Activated CD4-positive, alpha-beta T cell treated with anti-CD3 and anti-CD28 coated beads, Interleukin-2, Interleukin-4, amounts not matched to agents 100 ng/mL and 50 ng/mL, durations not matched to agents 16 hours and 8 hours (primary cell): ENCODE measurements around the gene ZGPAT.
A peak's percentile ranks its signal among the peaks of the same experiment; 100 is the strongest.
"Not testable (repeated sequence)": the region's sequence is repeated elsewhere in the genome, so short reads cannot be mapped to it uniquely, and the experiment has no call there.

Experiments
- DNase-seq: peaks from one replicate; pipeline ENCODE4 v3.0.0-alpha.2; 2020; ENCODE audit warnings: low spot score

The ZGPAT gene, protein sequence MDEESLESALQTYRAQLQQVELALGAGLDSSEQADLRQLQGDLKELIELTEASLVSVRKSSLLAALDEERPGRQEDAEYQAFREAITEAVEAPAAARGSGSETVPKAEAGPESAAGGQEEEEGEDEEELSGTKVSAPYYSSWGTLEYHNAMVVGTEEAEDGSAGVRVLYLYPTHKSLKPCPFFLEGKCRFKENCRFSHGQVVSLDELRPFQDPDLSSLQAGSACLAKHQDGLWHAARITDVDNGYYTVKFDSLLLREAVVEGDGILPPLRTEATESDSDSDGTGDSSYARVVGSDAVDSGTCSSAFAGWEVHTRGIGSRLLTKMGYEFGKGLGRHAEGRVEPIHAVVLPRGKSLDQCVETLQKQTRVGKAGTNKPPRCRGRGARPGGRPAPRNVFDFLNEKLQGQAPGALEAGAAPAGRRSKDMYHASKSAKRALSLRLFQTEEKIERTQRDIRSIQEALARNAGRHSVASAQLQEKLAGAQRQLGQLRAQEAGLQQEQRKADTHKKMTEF

DNA sequence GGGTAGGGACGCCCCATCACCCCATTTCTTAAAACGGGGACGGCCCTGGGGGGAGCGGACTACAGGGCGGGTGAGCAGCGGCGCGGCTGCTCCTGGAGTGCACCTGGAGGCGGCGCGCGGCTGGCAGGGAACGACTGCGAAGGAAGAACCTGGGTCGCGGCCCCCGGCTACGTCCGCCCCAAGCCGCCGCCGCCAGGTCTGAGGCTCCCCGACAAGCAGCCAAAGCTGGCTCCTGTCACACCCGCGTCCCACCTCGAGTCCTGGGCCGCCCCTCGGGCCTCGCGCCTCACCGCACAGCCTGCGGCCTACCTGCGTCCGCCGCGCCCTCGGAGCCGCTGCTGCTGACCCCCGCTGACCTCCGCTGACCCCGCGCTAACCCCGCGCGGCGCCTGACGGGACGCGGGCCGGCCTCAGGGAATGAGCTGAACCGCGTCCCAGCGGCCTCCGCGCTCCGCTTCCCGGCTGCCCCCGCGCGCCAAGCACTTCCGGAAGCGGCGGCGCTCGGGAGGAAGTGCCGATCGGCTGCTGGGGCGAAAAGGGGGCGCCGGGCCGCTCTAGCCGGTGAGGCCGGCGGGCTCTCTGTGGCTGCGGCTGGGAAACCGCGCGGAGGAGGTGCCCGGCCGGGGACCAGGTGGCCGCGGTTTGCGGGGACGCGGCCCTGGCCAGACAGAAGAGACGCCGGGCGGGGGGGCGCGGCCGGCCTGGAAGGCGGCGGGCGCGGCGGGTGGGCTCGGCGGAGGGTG lies at the start of gene ZGPAT, which contains the start of gene ARFRP1:
ZGPAT (plus strand) TSS at position 482 of the 743 bp plus-strand sequence. CDS start 542 bp downstream, outside the sequence.
ARFRP1 (minus strand) TSS at position 419 of the 743 bp plus-strand sequence. CDS start 885 bp downstream, outside the sequence.
- peak; percentile 88 for DNase-seq

DNA sequence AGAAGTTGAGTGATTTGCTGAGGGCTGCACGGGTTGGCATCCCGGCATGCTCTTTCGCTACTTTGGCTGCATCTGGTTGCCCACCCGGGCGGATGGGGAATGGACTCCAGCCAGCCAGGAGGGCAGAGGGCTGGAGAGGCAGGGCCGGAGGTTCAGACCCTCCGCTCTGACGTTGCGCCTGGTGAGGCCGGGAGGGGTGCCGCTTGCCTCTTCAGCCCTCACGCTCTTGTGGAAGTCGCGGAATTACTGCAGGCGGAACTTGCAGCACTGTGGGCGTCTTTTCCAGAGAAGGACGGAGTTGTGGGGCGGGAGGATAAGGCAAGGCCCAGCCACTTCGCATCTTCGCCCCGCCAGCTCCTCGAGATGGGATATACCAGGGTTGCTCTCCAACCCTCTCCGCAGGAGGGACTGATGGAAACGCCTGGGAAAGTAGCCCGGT lies 49.1 kb upstream of the ZGPAT start:
- peak; percentile 28 for DNase-seq

DNA sequence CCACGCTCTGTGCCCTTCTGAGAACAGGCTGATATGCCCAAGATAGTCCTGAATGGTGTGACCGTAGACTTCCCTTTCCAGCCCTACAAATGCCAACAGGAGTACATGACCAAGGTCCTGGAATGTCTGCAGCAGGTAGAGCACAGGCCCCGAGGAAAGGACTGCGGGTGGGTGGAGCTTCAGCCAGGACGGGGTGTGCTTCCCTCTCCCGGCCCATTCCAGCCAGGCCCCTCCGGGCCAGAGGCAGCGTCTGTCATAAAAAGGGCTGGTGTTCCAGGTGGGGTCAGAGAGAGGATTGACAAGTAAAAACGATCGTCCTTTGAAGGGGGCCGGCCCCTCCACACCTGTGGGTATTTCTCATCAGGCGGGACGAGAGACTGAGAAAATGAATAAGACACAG lies 48.5 kb upstream of the ZGPAT start:
- no peak for DNase-seq

DNA sequence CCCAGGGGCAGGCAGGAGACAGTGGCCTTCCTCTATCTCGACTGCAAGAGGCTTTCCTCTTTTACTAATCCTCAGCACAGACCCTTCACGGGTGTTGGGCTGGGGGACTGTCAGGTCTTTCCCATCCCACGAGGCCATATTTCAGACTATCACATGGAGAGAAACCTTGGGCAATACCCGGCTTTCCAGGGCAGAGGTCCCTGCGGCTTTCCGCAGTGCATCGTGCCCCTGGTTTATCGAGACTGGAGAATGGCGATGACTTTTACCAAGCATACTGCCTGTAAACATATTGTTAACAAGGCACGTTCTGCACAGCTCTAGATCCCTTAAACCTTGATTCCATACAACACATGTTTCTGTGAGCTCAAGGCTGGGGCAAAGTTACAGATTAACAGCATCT lies 47.7 kb upstream of the ZGPAT start:
- DNase-seq, result not testable (repeated sequence)

DNA sequence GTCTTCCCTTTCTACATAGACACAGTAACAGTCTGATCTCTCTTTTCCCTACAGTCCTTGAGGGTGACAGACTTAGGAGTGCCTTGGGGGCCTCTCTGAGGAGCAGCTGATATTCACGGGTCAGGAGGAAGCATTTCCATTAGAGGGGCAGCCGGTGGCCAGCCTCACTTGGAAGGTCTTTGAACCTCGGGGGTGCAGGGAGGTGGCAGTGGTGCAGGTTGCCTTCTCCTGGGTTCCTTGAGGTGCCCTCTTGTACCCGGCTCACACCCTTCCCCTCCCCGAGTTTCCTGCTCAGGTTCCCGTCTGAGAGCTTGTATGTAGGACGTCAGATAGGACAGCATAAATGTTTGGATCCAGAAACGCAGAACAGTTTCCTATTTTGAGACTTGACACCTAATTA lies 47.2 kb upstream of the ZGPAT start:
- no peak for DNase-seq

DNA sequence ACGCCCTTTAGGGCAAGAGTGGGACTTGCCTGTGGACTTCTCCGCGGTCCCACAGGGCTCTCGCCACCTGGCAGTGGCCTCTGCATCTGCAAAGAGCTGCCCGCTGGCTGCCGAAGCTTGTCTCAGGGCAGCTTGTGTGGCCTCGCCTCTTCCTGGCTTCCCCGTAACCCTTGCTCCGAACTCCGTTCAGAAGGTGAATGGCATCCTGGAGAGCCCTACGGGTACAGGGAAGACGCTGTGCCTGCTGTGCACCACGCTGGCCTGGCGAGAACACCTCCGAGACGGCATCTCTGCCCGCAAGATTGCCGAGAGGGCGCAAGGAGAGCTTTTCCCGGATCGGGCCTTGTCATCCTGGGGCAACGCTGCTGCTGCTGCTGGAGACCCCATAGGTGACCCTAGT lies 46.7 kb upstream of the ZGPAT start:
- no peak for DNase-seq

DNA sequence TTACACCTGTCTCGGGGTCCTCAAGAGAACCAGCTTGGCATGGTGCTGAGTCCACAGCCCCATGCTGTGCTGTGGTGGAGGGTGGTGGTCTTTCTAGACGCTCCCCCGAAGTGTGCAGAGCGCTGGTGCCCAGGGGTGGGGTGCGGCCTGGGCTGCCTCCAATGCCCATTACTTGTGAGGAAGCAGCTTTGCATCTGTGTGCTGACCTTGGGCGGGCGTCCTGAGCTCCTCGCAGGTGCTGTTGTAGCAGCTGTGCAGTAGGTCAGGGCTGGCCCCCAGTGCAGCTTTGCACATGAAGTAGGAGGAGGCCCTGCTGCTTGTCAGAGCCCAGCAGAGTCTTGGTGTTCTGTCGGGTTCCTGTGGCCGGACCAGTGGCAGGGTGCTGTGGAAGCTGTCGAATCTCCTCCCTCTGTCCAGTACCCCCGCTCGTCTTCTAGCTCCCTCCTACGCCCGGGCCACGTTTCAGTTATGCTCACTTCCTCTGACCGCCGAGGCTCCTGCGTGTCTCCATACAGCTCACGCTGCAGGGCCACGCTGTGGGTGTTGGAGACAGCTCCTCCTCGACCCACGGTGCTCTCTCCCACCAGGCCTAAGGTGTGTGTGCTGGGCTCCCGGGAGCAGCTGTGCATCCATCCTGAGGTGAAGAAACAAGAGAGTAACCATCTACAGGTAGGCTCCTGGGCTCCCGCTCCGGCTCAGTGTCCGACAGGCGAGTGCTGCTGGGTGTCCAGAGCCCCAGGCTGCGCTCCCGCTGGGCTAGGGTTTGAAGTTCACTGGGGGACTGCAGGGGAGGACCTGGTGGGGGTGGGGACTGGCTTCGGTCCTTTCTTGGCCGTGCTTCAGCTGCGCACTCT lies 45.7 kb upstream of the ZGPAT start:
- no peak for DNase-seq

DNA sequence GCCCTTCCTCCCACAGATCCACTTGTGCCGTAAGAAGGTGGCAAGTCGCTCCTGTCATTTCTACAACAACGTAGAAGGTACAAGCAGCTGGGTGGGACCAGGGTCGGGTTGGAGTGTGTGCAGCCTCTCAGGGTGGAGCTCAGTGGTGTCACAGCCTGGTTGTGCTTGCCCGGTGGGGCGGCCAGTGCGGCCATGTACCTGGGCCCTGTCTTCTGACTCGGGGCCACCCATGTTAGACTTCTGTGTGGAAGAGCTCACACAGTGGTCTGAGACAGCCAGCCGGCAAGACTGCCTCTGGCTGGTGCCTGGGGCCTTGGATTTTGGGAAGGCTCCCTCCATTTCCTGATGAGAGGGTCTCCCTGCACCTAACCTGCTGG lies 45.0 kb upstream of the ZGPAT start:
- no peak for DNase-seq

DNA sequence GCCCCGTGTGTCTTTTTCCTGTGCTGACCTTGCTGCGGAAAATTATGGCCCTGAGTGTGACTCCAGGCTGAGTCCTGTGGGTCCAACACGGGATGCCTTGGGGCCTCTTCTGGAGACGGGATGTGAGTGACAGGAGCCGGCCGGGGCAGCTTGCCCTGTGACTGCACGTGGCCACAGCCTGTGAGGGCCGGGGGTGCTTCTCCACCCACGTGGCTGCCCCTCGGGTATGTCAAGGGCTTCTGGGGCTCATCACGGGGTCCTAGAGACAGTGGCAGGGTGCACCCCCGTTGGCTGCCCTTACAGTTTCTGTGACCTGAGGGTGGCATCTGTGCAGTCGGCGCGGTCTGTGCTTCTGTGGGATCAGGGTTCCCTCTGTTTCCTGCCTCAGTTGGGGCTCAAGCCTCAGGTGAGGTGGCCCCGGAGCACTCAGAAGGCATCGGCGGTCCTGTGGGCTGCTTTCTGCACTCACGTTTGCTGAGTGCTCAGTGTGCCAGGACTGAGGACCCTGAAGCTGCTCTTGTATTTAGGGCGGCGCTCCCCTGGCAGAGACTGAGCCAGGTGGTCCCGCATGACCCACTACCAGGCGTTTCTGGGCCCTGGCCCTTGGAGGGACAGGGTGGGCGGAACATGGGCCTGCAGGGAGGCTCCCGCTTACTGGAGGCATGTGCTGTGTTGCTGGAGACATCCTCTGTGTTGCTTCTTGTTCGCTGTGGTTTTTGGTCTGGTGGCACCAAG lies 44.3 kb upstream of the ZGPAT start:
- DNase-seq, result no peak

DNA sequence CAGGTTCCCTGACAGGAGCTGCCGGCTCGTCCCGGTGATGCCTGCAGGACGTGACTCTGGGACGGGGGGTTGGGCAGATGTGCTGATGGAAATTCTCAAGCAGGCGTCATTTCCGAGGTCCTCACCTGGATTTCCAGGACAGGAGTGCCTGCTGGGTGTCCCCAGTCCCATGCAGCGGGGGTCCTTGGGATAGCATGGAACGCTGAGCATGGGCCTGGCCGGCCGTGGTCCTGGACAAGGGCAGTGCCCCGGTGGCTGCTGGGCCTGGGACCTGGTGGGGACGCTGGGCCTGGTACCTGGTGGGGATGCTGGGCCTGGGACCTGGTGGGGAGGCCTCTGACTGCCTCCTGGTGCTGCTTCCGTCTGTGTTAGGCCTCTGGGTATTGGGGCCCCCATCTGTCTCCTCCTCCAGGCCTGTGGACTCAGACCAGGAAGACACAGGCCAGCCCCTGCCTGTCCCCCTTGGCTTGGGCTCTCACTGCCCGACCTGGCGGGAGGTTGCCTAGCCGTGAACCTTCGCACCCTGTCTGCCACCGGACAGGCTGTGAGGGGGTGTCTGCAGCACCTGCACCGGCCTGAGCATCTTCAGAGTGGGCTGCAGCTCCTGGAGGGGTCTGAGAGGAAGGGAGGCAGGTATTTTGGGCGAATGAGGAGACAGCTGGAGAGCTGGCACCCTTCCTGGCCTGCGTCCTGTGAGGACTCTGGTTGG lies 43.5 kb upstream of the ZGPAT start:
- no peak for DNase-seq

DNA sequence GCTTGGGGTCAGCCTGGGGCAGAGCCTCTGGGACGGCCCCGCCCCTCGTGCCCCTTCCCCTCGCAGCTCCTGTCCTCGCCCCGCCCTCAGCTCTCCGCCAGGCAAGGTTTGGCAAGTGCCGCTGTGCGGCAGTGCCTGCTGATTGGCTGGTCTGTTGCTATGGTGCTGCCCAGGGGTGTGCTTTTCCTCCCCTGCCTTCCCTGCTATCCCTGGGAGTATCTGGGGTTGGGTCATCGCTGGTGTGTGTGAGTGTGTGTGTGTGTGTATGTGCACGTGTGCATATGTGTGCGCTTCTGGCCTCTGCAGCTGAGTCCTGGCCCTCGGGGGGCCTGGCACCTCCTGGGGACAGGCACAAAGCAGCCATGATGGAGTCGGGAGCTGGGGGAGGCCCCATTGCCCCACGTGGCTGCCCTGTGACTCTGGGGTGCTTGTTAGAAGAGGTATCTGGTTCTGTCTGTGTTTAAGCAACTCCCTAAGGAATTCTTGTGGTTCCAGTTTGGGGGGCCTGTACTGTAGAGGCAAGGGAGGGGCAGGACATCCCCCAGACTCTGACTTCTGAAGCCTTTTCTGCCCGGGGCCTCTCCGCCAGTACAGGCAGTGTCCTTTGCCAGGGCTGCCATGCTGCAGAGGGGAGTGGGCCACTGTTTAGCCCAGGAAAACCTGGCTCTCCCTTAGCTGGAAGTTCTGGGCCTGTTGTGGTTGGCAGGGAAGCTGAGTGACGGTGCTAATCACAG lies 42.8 kb upstream of the ZGPAT start:
- no peak for DNase-seq

DNA sequence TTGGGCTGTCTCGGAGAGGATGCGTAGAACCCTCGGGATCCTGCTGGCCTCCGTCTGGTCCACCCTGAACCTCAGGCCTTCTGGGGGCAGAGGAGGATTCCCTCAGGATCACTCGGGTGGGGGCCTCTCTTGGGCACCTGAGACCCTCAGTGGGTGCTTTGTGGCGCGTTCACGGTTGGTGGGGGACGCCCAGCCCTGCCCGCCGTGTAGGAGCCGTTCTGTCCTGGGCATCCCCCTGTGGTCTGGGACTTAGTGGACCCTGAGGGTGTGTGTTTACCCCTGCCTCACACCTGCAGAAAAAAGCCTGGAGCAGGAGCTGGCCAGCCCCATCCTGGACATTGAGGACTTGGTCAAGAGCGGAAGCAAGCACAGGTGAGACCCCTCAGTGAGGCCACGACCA lies 42.1 kb upstream of the ZGPAT start:
- no peak for DNase-seq

DNA sequence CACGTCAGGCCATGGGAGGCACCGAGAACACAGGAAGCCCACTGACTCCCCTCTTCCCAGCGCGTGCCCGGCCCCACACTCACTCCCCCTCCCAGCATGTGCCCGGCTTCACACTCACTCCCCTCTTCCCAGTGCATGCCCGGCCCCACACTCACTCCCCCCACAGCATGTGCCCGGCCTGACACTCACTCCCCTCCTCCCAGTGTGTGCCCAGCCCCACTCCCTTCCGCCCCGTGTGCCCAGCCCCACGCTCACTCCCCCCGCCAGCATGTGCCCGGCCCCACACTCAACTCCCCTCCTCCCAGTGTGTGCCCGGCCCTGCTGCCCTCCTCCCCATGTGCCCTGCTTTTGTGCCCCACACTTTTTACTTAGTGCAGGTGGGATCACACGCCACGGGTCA lies 40.0 kb upstream of the ZGPAT start:
- DNase-seq, result no peak

DNA sequence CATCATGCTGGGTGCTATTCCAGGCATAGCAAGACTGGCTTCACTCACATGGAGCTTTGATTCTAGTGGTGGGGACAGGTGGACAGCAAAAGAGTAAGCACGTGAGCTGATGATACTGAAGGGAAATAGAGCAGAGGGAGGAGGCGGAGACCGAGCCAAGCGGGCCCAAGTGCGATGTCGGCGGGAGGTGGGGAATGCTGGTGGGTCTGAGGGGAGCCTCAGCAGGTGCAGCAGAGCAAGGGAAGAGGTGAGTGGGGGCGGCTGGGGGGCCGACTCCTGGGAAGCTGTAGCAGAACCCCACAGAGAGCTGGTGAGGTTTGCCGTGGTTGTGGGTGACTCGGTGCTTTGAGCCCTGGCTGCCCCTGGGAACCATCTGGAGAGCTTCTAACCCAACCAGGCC lies 39.5 kb upstream of the ZGPAT start:
- no peak for DNase-seq

DNA sequence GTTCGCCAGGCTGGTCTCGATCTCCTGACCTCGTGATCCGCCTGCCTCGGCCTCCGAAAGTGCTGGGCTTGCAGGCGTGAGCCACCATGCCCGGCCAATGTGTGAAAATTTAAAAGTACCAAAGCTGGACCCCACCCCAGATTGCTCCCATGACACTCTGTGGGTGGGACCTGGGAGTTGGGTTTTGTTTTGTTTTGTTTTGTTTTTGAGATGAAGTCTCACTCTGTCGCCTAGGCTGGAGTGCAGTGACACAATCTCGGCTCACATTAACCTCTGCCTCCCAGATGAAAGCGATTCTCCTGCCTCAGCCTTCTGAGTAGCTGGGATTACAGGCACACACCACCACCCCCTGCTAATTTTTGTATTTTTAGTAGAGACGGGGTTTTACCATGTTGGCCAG lies 36.1 kb upstream of the ZGPAT start:
- not testable (repeated sequence) for DNase-seq

DNA sequence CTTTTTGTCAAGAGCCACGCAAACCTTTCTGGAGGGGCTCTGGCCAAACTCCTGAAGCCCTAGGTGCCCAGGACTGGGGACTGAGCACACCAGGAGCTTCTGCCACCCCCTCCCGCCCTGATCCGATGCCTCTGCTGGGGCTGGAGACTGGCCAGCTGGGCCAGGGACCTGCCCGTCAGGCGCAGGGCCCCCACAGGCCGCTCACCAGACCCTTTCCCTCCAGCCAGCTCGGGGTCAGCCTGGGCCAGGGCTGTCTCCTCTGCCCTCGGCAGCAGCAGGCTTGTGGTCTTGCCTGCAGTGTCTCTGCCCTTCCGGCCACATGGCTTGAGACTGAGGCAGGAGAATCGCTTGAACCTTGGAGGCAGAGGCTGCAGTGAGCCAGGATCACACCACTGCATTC lies 35.2 kb upstream of the ZGPAT start:
- no peak for DNase-seq

DNA sequence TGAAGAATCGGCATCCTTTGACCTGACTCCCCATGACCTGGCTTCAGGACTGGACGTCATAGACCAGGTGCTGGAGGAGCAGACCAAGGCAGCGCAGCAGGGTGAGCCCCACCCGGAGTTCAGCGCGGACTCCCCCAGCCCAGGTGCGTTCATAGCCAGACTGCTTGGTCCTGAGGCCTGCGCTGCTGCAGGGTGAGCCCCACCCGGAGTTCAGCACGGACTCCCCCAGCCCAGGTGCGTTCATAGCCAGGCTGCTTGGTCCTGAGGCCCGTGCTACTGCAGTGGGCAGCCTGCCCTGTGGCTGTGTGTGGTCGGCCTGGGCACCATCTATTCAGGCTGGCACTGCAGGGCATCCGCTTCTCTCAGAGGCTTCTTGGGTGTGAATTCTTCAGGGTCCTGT lies 33.9 kb upstream of the ZGPAT start:
- DNase-seq, result no peak

DNA sequence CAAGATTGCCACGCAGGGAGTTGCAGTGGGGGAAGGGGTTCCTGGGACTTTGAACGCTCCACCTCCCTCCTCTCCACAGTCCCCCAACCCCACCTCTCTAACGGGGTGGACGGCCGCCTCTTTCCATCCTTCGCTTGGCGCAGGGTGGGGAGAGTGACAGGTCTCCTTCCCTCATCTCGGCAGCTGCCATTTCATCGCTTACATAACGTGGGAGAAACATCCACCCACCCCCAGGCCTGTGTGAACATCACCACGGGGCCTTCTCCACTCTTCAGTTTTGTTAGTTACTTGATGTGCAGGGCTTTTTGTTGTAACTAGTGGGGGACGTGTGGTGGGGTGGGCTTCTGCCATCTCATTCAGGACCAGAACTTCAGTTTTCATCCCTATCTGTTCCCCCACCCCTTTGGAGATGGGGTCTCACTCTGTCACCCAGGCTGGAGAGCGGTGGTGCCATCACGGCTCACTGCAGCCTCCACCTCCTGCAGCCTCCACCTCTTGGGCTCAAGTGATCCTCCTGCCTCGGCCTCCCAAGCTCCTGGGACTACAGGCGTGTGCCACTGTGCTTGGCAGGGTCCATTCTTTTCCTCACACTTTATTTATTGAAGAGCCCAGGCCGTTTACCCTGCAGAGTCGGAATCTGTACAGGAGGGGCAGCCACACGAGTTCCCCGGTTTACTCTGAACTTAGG lies 32.0 kb upstream of the ZGPAT start:
- no peak for DNase-seq

DNA sequence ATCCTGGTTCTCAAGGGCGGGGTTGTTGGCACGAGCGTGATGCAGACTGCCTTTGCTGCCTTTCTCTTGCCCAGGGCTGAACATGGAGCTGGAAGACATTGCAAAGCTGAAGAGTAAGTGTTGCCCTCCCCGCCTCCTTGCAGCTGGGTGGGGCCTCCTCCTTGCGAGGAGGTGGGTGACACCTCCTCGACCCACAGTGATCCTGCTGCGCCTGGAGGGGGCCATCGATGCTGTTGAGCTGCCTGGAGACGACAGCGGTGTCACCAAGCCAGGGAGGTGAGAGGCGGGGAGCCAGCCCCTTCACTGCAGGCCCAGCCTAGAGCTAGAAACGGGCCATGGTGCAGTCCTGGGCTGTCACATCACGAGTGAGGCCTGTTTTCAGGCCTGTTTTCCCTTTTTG lies 29.8 kb upstream of the ZGPAT start:
- DNase-seq, result no peak
